Memory B cell (primary cell): ENCODE results near the gene ZNF544.
"Not testable (repeated sequence)": the region's sequence is repeated elsewhere in the genome, so short reads cannot be mapped to it uniquely, and the experiment has no call there.

Source experiments
- ATAC-seq: fragments of 150-1000 bp; cut with Tn5 transposase; 2 replicates; pipeline ENCODE4 v1.10.0; 2021; ENCODE audit warnings: low read depth, mild to moderate bottlenecking, moderate library complexity
- DNase-seq, 2 donors: peaks; one replicate each; pipeline ENCODE4 v3.0.0; 2022; ENCODE audit warnings: low spot score in 2 of 2
- H3K27ac Mint-ChIP-seq: one replicate; pipeline ENCODE4 v1.8.0; 2022; ENCODE audit warnings: mild to moderate bottlenecking, moderate library complexity, mixed read lengths
- H3K27me3 Mint-ChIP-seq: one replicate; pipeline ENCODE4 v1.8.0; 2022; ENCODE audit warnings: mixed read lengths
- H3K36me3 Mint-ChIP-seq: one replicate; pipeline ENCODE4 v1.8.0; 2022; ENCODE audit warnings: mild to moderate bottlenecking, mixed read lengths
- H3K4me1 Mint-ChIP-seq: one replicate; pipeline ENCODE4 v1.8.0; 2022; ENCODE audit warnings: mixed read lengths
- H3K4me3 Mint-ChIP-seq: one replicate; pipeline ENCODE4 v1.8.0; 2022; ENCODE audit warnings: mild to moderate bottlenecking, moderate library complexity, mixed read lengths
- H3K9me3 Mint-ChIP-seq: one replicate; pipeline ENCODE4 v1.8.0; 2022; ENCODE audit warnings: mixed read lengths

ZNF544 gene

DNA sequence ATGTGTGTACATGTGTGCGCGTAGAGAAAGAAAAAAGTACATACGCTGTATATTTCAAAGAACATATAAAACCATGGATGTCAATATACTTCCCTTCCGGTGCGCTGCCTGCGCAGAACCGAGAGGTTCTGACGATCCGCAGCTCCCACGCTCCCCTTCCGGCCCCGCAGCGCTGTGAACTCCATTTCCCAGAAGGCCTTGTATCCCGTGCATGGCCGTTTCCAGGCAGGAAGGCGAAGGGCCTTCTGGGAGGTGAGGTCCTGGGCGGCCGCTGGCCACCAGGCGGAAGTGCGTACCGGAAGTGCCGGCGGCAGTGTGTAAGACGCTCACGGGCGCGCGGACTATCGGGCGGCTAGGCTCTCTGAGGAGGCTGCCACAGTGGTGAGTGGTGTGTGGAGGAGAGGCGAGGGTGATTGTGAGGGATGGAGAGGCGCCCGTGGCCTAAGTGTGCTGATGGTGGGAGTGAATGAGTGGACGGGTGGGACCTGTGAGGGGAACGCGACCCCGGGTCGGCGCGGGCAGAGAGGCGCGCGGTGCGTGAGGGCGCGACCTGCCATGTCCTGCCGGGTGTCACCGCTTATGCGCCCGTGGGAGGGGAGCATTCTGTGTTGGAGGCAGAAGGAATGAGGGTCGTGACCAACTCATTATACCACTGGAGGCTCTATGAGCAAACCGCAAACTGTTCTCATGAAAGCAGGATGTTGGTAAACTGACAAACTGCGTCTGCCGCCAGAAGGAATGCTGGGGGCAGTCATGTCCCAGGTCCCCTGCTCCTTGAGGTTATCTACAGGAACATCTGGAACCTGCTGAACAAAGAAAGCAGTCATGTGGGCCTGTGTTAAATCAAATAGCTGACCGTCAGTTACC, 76.6 kb downstream of the ZNF544 start, which contains the start of gene ERVK3-1:
ERVK3-1 (plus strand) TSS at position 313 of the 867 bp plus-strand sequence. CDS start 6,792 bp downstream, outside the sequence.
- Mint-ChIP-seq H3K4me1 (peaks cover 15% of the 10 kb centered on the region), H3K27ac (peak within 1 kb of the TSS; percentile 99)

DNA sequence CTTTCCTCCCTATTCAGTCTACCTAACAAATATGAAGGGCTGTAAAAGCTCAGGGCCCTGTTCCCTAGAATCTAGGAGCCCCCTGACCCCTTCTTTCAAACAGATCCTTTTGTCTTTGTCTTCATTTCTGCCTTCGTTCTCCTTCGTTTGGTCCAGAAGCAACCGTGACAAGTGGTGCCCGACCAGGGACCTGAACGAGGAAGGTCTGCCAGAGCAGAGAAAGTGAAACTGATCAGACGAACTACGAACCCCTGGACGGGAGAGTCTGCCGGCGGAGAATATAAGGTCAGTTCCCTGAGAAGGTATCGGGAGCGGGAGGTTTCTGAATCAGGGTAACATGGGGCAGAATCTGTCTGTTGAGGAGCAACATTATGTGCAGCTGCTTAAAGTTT, 77.2 kb downstream of the ZNF544 start:
- peaks cover 34% of the 10 kb centered on the region for H3K36me3 Mint-ChIP-seq
- ATAC-seq: no peak
- peak overlapping the region; percentile 99 for H3K27ac Mint-ChIP-seq
- H3K4me1 Mint-ChIP-seq: peaks cover 15% of the 10 kb centered on the region
- peak overlapping the region; percentile 99 for H3K4me3 Mint-ChIP-seq
- DNase-seq: peak; percentile 19 to 27
- no peaks in the 10 kb centered on the region for H3K27me3 Mint-ChIP-seq
- no peaks in the 10 kb centered on the region for H3K9me3 Mint-ChIP-seq

More for the DNA sequence above, 76.6 kb downstream of the ZNF544 start, which contains the start of gene ERVK3-1:
- Mint-ChIP-seq H3K4me3 (peak within 1 kb of the TSS; percentile 99), H3K27me3 (no peaks in the 10 kb centered on the region), H3K36me3 (peaks cover 37% of the 10 kb centered on the region), H3K9me3 (no peaks in the 10 kb centered on the region)
- DNase-seq (peak; percentile 84 to 92), ATAC-seq (peak; percentile 91)

DNA sequence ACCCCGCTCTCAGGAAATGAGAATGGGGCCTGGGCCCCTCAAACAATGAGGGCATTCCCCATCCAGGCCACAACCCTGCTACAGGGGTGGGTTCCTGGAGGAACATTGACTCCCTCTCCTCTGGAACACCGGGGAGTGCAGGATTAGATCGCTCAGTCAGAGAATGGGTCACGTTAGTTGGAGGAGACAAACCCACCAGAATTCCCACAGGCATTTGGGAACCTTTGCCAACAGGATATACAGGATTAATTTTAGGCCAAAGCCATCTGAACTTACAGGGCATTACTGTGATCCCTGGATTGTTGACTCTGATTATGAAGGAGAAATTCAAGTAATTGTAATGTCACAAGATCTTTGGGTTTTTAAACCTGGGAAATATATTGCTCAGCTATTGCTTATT, 79.0 kb downstream of the ZNF544 start:
- Mint-ChIP-seq H3K4me1 (peaks cover 17% of the 10 kb centered on the region), H3K36me3 (peaks cover 43% of the 10 kb centered on the region), H3K27me3 (no peaks in the 10 kb centered on the region), H3K4me3 (peak overlapping the region; percentile 8), H3K9me3 (no peaks in the 10 kb centered on the region), H3K27ac (no peak overlapping the region)
- ATAC-seq (no peak), DNase-seq (no peak)

DNA sequence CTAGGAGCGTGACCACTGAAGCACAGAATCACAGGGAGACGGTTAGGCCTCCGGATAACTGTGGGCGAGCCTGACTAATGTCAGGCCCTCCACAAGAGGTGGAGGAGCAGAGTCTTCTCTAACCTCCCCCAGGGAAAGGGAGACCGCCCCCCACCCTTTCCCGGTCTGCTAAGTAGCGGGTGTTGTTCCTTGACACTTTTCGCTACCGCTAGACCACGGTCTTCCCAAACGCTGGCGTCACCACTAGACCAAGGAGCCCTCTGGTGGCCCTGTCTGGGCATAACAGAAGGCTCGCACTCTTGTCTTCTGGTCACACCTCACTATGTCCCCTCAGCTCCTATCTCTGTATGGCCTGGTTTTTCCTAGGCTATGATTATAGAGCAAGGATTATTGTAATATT, 82.0 kb downstream of the ZNF544 start:
- H3K9me3 Mint-ChIP-seq, H3K27me3 Mint-ChIP-seq, H3K27ac Mint-ChIP-seq, H3K4me3 Mint-ChIP-seq, ATAC-seq, DNase-seq: not testable (repeated sequence)
- Mint-ChIP-seq H3K36me3 (peaks cover 54% of the 10 kb centered on the region), H3K4me1 (peaks cover 12% of the 10 kb centered on the region)

DNA sequence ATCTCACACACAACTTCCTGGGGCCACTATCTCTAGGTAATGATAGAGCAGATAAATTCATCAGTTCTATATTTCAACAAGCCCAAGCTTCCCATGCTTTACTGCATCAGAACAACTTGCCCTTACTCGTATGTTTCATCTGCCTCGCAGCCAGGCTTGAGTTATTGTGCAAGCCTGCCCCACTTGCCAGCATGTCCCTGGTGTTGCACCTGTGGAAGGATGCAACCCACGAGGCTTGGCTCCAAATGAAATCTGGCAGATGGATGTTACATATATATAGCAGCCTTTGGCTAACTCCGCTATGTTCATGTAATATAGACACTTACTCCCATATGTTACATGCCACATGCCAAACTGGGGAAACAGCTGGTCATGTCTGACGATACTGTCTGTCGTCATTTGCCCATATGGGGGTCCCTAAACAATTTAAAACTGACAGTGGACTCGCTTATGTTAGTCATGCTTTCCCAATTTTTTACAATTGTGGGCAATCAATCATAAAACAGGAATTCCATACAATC, 82.7 kb downstream of the ZNF544 start:
- DNase-seq: no peak
- no peak overlapping the region for H3K4me3 Mint-ChIP-seq
- no peak for ATAC-seq
- peaks cover 52% of the 10 kb centered on the region for H3K36me3 Mint-ChIP-seq
- no peaks in the 10 kb centered on the region for H3K27me3 Mint-ChIP-seq
- peaks cover 6% of the 10 kb centered on the region for H3K4me1 Mint-ChIP-seq
- H3K27ac Mint-ChIP-seq: no peak overlapping the region
- no peaks in the 10 kb centered on the region for H3K9me3 Mint-ChIP-seq
